Liver (tissue), 3 donors: ENCODE data around the gene C10orf143.

Source experiments
- EGR1 ChIP-seq, 2 donors: IDR thresholded peaks; 2 replicates each; pipeline ENCODE4 v1.6.1; 2016 to 2018; ENCODE audit warnings: antibody characterized with exemption in 2 of 2, low read depth in 2 of 2
- HNF4G ChIP-seq: IDR thresholded peaks from 2 replicates; pipeline ENCODE4 v1.6.1; 2016; ENCODE audit warnings: antibody characterized with exemption
- JUND ChIP-seq, 2 donors: IDR thresholded peaks; 2 replicates each; pipeline ENCODE4 v1.6.1; 2016; ENCODE audit warnings: antibody characterized with exemption in 2 of 2
- RAD21 ChIP-seq, 2 donors: IDR thresholded peaks; 2 replicates each; pipeline ENCODE4 v1.6.1; 2016; ENCODE audit warnings: antibody characterized with exemption in 2 of 2, mild to moderate bottlenecking in 2 of 2
- RXRA ChIP-seq, 2 donors: IDR thresholded peaks; 2 replicates each; pipeline ENCODE4 v1.6.1; 2017 to 2018; ENCODE audit warnings: antibody characterized with exemption in 2 of 2, mild to moderate bottlenecking in 1 of 2
- TAF1 ChIP-seq: conservative IDR thresholded peaks from 2 replicates; pipeline ENCODE4 v1.6.1; 2016; ENCODE audit warnings: antibody characterized with exemption, mild to moderate bottlenecking
- YY1 ChIP-seq: IDR thresholded peaks from 2 replicates; pipeline ENCODE4 v1.6.1; 2016; ENCODE audit warnings: antibody characterized with exemption, mild to moderate bottlenecking
- TF ChIP-seq, protein P1 (sequence below): fragments of 150-350 bp; IDR thresholded peaks from 2 replicates; pipeline ENCODE4 v1.5.1; 2017; ENCODE audit warnings: improper control_type of control experiment, low read depth, low read length; ENCODE audit not compliant: missing input control
- TF ChIP-seq, protein P2 (sequence below): IDR thresholded peaks from 2 replicates; pipeline ENCODE4 v1.6.1; 2016; ENCODE audit warnings: antibody characterized with exemption
- TF ChIP-seq, protein P3 (sequence below): IDR thresholded peaks from 2 replicates; pipeline ENCODE4 v1.6.1; 2016; ENCODE audit warnings: antibody characterized with exemption
- TF ChIP-seq, protein P4 (sequence below): IDR thresholded peaks from 2 replicates; pipeline ENCODE4 v1.6.1; 2016; ENCODE audit warnings: antibody characterized with exemption, mild to moderate bottlenecking
- donor health status: healthy.
- donor health status: healthy.

DNA sequence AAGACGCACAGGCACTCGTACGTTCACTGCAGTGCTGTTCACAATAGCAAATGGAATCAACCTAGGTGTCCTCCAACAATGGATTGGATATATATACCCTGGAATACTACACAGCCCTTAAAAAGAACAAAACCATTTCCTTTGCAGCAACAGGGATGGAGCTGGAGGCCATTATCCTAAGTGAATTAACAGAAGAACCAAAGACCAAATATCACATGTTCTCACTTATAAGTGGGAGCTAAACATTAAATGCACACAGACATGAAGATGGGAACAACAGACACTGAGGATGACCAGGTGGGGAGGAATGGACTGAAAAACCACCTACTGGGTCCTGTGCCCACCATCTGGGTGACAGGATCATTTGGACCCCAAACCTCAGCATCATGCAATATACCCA is 94.5 kb downstream of the C10orf143 start:
- TF ChIP-seq, protein P1, sequence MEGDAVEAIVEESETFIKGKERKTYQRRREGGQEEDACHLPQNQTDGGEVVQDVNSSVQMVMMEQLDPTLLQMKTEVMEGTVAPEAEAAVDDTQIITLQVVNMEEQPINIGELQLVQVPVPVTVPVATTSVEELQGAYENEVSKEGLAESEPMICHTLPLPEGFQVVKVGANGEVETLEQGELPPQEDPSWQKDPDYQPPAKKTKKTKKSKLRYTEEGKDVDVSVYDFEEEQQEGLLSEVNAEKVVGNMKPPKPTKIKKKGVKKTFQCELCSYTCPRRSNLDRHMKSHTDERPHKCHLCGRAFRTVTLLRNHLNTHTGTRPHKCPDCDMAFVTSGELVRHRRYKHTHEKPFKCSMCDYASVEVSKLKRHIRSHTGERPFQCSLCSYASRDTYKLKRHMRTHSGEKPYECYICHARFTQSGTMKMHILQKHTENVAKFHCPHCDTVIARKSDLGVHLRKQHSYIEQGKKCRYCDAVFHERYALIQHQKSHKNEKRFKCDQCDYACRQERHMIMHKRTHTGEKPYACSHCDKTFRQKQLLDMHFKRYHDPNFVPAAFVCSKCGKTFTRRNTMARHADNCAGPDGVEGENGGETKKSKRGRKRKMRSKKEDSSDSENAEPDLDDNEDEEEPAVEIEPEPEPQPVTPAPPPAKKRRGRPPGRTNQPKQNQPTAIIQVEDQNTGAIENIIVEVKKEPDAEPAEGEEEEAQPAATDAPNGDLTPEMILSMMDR, result no peak
- TF ChIP-seq, protein P2, sequence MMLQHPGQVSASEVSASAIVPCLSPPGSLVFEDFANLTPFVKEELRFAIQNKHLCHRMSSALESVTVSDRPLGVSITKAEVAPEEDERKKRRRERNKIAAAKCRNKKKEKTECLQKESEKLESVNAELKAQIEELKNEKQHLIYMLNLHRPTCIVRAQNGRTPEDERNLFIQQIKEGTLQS, result no peak
- TF ChIP-seq EGR1 (IDR thresholded peaks at IDR 0.05; ENCODE audit: low read depth in 2 of 2) (no peak), RAD21 (IDR thresholded peaks at IDR 0.05) (no peak), JUND (IDR thresholded peaks at IDR 0.05) (no peak), TAF1 (no peak), RXRA (IDR thresholded peaks at IDR 0.05) (no peak), YY1 (no peak), HNF4G (no peak)
- TF ChIP-seq, protein P3, sequence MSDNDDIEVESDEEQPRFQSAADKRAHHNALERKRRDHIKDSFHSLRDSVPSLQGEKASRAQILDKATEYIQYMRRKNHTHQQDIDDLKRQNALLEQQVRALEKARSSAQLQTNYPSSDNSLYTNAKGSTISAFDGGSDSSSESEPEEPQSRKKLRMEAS, result no peak
- TF ChIP-seq, protein P4, sequence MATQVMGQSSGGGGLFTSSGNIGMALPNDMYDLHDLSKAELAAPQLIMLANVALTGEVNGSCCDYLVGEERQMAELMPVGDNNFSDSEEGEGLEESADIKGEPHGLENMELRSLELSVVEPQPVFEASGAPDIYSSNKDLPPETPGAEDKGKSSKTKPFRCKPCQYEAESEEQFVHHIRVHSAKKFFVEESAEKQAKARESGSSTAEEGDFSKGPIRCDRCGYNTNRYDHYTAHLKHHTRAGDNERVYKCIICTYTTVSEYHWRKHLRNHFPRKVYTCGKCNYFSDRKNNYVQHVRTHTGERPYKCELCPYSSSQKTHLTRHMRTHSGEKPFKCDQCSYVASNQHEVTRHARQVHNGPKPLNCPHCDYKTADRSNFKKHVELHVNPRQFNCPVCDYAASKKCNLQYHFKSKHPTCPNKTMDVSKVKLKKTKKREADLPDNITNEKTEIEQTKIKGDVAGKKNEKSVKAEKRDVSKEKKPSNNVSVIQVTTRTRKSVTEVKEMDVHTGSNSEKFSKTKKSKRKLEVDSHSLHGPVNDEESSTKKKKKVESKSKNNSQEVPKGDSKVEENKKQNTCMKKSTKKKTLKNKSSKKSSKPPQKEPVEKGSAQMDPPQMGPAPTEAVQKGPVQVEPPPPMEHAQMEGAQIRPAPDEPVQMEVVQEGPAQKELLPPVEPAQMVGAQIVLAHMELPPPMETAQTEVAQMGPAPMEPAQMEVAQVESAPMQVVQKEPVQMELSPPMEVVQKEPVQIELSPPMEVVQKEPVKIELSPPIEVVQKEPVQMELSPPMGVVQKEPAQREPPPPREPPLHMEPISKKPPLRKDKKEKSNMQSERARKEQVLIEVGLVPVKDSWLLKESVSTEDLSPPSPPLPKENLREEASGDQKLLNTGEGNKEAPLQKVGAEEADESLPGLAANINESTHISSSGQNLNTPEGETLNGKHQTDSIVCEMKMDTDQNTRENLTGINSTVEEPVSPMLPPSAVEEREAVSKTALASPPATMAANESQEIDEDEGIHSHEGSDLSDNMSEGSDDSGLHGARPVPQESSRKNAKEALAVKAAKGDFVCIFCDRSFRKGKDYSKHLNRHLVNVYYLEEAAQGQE, result no peak
